Inferior parietal cortex (tissue), 1 donor: ENCODE results near the gene WFDC1.

ENCODE experiments used
- DNase-seq: peaks from one replicate; pipeline ENCODE4 v3.0.0-alpha.2; 2016; ENCODE audit errors: extremely low spot score

WFDC1 gene

GRCh38 chr16:84272740-84273320 lies 21.8 kb upstream of the WFDC1 start:
- DNase-seq: no peak

GRCh38 chr16:84274515-84274914 lies 20.2 kb upstream of the WFDC1 start:
- DNase-seq: no peak

- DNase-seq: no peak
Observed at GRCh38 chr16:84275585-84276151, 19.0 kb upstream of the WFDC1 start.

GRCh38 chr16:84277244-84277823 lies 17.3 kb upstream of the WFDC1 start:
- peak; percentile 84 for DNase-seq

- DNase-seq: no peak
Observed at GRCh38 chr16:84278333-84278732, 16.3 kb upstream of the WFDC1 start.

GRCh38 chr16:84278968-84279367 lies 15.7 kb upstream of the WFDC1 start:
- no peak for DNase-seq

GRCh38 chr16:84279881-84280280 lies 14.8 kb upstream of the WFDC1 start:
- DNase-seq: no peak

GRCh38 chr16:84281074-84281473 lies 13.6 kb upstream of the WFDC1 start:
- DNase-seq: no peak

GRCh38 chr16:84282533-84282932 lies 12.1 kb upstream of the WFDC1 start:
- no peak for DNase-seq

- no peak for DNase-seq
Observed at GRCh38 chr16:84283314-84284153, 11.1 kb upstream of the WFDC1 start.

GRCh38 chr16:84284154-84284722 lies 10.4 kb upstream of the WFDC1 start:
- no peak for DNase-seq

- no peak for DNase-seq
Observed at GRCh38 chr16:84286578-84287240, 8.0 kb upstream of the WFDC1 start.

- DNase-seq: no peak
Observed at GRCh38 chr16:84288902-84289301, 5.8 kb upstream of the WFDC1 start.

- DNase-seq: no peak
Observed at GRCh38 chr16:84291226-84291625, 3.5 kb upstream of the WFDC1 start.

- DNase-seq: no peak
Observed at GRCh38 chr16:84292011-84292410, 2.7 kb upstream of the WFDC1 start.

- DNase-seq: no peak
Observed at GRCh38 chr16:84293406-84293805, 1.3 kb upstream of the WFDC1 start.

- no peak for DNase-seq
Observed at GRCh38 chr16:84294117-84294516, 561 bp upstream of the WFDC1 start.

- no peak for DNase-seq
Observed at GRCh38 chr16:84295203-84295860, 654 bp downstream of the WFDC1 start.

GRCh38 chr16:84298376-84298899 lies 3.8 kb downstream of the WFDC1 start:
- DNase-seq: no peak

GRCh38 chr16:84299734-84300440 lies 5.2 kb downstream of the WFDC1 start:
- no peak for DNase-seq
